ENCODE results near the gene SYNE2.
A peak's percentile ranks its signal among the peaks of the same experiment; 100 is the strongest.
"Not testable (repeated sequence)": the region's sequence is repeated elsewhere in the genome, so short reads cannot be mapped to it uniquely, and the experiment has no call there.

The SYNE2 gene

DNA sequence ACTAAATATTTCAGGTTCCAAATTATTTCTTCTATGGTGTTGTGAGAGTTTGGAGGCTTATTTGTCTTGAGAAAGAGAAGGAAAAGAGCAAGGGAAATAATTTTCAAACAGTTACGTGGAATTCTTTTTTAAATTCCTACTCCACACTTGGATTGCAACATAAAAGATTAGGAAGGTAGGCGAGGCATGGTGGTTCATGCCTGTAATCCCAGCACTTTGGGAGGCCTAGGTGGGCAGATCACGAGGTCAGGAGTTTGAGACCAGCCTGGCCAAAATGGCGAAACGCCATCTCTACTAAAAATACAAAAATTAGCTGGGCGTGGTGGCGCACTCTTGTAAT lies 265.6 kb downstream of the SYNE2 start:
- not testable (repeated sequence) for DNase-seq (ENCODE audit: low read depth, low spot score)

DNA sequence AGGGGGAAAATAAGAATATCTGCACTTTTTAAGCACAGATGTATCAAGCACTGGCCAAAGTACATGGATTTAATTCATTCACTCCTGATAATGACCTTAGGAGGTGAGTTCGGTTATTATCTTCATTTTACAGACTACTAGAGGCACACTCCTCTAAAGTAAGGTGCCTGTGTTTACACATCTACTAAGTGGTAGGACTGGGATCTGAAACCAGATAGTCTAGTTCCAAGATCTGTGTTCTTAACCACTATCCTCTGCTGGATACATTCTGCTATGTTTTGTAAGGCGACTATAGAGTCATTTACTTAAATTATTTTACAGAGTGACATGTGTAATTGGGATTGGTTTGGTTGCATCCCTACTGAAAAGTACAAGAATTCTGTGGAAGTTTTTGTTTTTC lies 266.1 kb downstream of the SYNE2 start:
- DNase-seq (ENCODE audit: low read depth, low spot score) = no peak

DNA sequence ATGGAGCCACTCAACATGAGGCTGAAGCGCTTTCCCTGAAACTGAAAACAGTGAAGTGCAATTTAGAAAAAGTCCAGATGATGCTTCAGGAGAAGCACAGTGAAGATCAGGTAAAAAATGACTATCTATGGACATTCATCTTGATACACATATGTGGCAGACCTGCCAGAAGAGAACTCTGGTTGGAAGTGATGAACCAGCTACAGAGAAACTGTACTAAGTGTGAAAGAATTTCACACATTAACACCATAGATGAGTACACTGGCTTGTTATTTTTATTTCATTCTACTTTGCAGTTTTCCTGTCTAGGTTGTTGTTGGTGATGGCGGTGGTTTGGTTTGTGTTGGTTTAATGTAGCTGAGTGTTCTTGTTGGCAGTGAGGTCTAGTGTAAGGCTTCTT lies 266.7 kb downstream of the SYNE2 start:
- DNase-seq (ENCODE audit: low read depth, low spot score) = peak; percentile 27

DNA sequence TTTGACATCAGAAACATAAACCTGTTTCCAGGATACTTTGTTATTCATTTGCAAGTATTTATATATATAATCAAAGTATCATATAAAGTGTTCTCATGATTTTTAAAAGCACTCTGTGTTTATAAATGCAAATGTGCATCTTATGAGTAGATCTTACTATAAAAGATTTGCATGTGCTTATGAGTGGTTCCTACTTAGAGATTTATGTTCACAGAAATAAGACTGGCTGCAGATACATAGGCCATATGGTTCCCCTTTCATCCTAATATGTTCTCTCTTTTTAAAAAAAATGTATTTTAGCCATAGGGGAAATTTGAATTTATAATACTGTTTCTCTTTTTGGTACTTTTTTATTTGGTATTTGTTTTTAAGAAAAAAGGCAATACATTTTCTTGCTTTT lies 267.2 kb downstream of the SYNE2 start:
- DNase-seq (ENCODE audit: low read depth, low spot score) = no peak

DNA sequence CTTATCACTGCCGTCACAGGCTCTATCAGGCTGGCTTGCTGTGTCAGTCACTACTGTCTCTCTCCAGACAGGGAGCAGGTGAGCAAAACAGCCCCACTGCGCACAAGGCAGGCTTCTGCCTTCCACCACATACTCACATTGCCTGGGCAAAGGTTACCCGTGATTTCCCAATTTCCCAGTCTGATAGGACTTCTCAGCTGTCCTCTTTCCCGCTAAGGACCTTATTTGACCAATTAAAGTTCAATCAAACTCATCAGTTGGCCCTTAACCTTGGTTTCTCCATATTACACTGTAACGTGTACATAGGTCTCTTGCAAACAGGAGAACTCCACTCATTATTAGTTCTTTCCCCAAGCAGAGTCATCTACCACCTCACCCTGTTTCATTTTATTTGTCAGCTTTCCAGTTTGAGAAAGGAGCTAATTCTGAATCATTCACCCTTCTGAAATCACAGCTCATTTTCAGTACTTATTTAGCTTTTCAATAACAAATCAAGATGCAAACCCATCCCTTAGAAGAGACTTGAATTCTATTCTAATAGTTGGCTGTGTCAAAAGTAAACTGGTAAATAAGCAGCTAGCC lies 270.5 kb downstream of the SYNE2 start:
- no peak for DNase-seq (ENCODE audit: low read depth, low spot score)

DNA sequence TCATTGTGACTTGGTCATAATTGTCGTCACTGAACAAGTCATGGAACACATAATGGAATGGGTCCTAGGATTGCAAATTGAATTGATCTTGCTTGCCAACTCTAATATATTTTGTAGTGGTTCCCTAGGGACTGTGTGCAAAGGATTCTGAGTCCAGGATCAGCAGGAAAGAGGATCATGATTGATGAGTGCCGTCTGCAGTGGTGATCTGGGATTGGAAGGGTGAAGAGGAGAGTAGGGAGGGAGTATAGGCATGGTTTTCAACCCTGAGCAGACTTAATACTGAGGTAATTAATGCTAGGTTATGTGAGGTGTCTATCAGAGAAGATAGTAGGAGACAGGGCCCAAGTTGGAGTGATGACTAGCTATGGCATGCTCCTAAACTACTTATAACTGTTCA lies 272.5 kb downstream of the SYNE2 start:
- no peak for DNase-seq (ENCODE audit: low read depth, low spot score)

DNA sequence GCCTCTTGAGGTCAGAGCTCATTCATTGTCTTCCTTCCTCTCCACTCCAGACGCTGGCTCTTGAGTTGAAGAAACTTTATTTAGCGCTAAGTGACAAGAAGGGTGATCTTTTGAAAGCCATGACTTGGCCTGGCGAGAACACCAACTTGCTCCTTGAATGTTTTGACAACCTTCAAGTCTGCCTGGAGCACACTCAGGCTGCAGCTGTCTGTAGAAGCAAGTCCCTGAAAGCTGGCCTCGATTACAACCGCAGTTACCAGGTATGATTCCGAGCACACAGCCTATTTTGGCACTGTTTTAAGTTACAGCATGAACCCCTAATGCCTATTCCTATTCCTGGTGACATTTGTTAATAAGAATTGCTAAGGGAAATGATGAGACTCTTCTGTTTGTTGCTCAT lies 273.7 kb downstream of the SYNE2 start:
- no peak for DNase-seq (ENCODE audit: low read depth, low spot score)

DNA sequence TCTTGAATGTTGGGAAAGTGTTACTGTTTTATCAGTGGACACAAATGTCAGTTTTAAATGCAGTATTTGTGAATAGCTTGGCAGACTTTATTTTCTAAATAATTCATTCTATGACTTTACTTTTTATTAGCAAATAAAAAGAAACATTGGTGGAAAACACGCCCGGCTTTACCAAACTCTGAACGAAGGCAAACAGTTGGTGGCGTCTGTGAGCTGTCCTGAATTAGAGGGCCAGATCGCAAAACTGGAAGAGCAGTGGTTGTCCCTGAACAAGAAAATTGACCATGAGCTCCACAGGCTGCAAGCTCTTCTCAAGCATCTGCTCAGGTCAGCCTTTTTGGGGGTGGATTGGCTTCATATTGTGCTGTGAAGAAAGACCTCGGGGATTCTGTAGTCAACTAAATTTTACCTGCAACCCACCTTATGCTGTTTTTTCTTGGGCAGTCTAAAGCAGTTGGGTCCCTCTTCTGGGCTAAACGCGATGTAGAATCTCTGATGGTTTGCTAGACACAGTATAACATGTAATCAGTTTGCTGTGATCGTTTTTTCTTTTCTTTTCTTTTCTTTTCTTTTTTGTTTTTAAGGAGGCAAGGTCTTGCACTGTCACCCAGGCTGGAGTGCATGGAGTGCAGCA lies 285.0 kb downstream of the SYNE2 start:
- DNase-seq (ENCODE audit: low read depth, low spot score) = no peak

DNA sequence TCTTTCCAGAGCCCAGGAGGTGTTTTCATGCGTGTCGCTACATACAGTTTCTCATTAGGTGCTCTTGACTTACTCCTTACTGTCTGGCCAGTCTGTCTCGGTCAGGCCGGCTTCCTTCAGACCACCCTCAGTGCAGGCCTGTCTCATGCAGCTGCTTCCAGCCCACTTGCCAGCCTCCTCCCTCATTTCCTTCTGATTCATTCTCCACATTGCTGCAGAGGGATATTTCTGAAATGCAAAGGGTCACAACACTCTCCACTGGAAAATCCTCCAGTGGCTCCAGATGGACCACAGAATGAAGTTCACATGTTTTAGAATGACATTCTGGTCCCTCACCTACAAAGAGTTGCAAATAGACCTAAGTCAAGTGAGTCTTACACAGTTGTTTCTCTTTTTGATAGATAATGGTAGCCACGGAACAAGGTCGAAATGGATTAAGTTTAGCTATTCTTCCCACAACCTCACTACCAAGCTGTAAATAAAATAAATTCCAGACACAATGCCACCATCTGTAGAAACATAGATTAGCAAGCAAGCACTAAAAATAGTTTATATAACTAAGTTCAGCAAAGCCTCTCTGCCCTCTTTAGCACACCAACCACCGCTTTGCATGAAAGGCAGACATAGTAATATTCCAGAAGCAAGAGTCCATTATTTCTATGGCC lies 294.5 kb downstream of the SYNE2 start:
- peak; percentile 31 for DNase-seq (ENCODE audit: low read depth, low spot score)

DNA sequence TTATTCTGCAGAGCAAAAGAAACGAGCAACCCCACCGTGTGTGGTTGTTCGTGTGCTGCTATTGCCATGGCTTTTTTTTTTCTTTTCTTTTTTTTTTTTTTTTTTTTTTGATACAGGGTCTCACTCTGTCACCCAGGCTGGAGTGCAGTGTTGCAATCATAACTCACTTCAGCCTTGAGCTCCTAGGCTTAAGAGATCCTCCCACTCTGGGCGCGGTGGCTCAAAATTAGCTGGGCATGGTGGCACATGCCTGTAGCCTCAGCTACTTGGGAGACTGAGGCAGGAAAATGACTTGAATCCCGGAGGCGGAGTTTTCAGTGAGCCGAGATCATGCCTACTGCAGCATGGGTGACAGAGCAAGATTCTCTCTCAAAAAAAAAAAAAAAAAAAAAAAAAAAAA lies 297.1 kb downstream of the SYNE2 start:
- no peak for DNase-seq (ENCODE audit: low read depth, low spot score)

DNA sequence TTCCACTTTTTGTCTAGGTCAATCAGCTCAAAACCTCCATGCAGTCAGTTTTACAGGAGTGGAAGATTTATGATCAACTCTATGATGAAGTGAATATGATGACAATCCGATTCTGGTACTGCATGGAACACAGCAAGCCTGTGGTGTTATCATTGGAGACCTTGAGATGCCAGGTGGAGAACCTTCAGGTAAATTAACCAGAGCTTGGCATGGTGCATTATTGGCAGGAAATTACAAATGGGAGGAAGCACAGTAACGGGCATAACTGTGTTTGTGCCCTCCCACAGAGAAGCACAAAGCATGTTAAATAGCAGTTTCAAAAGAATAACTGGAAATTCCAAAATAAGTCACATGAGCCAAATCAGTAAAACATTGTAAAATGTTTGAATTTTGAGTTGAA lies 305.8 kb downstream of the SYNE2 start:
- no peak for DNase-seq (ENCODE audit: low read depth, low spot score)

DNA sequence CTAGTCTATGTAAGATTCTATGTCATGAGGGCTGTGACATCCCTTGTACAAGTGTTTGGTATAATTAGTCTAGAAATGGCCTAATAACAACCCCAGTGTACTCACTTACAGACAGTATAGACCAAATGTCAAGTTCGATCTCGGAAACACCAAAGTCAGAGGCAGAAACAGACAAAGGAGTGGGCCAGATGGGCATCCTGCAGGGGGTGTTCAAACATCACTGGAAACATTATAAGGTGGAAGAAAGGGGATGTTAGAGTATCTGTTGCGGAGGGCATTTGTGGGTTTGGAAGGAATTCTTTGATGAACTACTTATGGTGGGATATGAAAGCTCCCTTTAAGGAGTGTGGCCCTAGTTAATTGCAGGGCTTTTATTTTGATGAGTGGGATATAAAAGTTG lies 306.8 kb downstream of the SYNE2 start:
- no peak for DNase-seq (ENCODE audit: low read depth, low spot score)

DNA sequence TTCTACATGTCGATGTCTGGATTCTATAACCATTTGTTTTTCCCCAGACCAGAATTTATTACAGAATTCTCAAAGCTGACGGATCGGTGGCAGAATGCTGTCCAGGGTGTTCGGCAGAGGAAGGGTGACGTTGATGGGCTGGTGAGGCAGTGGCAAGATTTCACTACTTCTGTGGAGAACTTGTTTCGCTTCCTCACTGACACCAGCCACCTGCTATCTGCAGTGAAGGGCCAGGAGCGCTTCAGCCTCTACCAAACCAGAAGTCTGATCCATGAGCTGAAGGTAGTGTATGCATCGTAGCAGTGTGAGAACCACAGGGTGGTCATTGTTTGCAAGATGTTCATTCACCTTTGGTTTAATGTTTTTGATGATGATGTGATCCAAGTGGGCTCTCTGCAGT lies 317.4 kb downstream of the SYNE2 start:
- DNase-seq (ENCODE audit: low read depth, low spot score) = no peak

DNA sequence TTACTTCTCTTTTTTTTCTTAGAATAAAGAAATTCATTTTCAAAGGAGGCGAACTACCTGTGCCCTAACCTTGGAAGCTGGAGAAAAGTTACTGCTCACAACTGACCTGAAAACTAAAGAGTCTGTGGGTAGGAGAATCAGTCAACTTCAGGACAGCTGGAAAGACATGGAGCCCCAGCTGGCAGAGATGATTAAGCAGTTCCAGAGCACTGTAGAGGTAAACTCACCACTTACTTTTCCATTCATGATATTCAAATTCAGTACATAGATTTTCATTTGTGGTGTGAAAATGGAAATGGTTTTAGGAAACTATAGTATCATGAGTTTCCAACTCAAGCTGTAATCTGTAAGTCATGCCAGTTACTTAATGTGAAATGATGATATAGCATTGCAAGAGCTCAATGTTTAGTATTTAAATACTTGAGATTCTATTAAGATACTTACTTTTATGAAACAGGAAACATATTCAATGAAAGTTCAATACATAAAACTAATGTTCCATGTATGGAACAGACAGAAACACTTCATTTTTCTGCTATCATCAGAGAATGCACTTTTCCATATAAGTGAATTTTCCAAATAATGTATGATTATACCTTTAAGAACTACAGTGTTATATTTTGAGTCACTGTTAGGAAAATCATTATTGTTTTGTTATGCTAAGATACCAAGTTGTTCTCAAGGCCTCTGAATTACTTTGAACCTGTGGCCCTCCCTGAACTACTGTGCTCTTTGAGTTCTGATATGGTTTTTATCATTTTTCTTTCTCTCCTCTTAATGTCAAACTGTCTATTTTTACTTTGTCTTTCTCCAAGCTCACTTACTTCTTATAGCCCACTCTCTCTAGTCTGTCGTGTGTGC lies 322.3 kb downstream of the SYNE2 start:
- no peak for DNase-seq (ENCODE audit: low read depth, low spot score)

DNA sequence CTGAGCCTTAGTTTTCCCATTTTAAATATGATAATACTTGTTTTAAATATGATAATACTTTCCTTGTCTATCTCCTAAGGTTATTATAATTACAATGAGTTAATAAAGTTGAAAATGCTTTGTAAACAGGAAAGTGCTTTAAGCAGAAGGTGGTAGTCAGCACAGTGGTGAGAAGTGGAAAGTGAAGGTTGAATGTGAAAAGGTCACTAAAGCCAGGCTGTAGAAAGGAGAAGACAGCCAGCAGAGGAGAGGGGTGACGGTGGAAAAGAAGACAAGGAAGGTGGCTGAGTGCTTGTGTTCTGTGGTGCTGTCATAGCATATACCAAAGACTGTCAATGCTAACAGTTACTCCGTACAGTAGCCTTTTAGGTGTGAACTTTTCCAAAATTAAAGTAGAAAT lies 323.5 kb downstream of the SYNE2 start:
- no peak for DNase-seq (ENCODE audit: low read depth, low spot score)

DNA sequence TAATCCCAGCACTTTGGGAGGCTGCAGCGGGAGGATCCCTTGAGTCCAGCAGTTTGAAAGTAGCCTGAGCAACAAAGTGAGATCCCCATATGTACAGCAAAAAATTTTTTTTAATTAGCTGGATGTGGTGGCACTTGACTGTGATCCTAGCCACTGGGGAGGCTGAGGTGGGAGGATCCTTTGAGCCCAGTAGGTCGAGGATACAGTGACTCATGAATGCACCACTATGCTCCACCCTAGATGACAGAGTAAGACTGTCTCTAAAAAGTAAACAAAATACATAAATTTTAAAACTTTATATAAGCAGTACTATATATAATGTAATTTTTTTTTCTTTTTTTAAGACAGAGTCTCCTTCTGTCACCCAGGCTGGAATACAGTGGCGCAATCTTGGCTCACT lies 326.0 kb downstream of the SYNE2 start:
- no peak for DNase-seq (ENCODE audit: low read depth, low spot score)

DNA sequence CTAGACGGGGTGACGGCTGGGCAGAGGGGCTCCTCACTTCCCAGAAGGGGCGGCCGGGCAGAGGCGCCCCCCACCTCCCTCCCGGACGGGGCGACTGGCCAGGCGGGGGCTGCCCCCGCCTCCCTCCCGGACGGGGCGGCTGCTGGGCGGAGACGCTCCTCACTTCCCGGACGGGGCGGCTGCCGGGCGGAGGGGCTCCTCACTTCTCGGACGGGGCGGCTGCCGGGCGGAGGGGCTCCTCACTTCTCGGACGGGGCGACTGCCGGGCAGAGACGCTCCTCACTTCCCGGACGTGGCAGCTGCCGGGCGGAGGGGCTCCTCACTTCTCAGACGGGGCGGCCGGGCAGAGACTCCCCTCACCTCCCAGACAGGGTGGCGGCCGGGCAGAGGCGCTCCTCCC lies 330.1 kb downstream of the SYNE2 start:
- DNase-seq (ENCODE audit: low read depth, low spot score) = not testable (repeated sequence)

DNA sequence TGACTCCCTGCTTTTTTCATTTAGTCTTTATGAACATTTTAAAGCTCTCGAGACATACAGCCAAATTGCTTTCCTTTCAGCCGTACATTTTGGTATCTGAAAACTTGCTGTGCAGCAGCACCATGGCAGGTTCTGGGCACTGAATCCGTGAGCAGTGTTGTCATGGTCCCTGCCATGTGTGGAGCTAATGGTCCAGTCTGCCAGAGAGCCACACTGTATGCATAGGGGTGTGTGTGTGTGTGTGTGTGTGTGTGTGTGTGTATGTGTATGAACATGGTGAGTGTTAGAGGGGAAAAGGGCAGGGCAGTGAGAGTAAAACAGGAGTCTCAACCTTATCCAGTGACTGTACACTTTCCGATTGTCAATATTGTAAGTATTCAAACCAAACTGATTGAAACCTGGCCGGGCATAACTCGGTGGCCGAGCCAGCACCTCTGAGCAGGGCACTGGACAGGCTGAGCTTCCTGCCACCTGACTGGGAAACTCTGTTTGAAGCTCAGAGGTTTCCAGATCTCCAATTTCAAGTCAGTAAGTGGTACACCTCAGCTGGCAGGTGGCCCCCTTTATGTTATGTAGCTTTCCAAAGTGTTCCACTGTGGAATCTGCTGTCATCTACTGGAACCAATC lies 331.4 kb downstream of the SYNE2 start:
- no peak for DNase-seq (ENCODE audit: low read depth, low spot score)

DNA sequence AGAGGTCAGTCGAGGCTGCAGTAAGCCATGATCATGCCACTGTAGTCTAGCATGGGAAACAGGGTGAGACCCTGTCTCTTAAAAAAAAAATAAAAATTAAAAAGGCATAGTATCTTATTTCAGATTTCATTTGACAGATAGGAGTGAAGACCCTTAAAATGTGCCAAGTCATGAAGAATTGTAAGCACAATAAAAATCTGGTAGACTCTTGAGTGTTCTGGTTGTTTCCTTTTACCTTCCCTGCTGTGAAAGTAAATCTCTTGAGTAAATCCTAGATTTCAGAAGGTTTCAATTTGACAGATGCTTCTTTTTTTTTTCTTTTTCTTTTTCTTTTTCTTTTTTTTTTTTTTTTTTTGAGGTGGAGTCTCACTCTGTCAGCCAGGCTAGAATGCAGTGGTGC lies 332.4 kb downstream of the SYNE2 start:
- no peak for DNase-seq (ENCODE audit: low read depth, low spot score)

DNA sequence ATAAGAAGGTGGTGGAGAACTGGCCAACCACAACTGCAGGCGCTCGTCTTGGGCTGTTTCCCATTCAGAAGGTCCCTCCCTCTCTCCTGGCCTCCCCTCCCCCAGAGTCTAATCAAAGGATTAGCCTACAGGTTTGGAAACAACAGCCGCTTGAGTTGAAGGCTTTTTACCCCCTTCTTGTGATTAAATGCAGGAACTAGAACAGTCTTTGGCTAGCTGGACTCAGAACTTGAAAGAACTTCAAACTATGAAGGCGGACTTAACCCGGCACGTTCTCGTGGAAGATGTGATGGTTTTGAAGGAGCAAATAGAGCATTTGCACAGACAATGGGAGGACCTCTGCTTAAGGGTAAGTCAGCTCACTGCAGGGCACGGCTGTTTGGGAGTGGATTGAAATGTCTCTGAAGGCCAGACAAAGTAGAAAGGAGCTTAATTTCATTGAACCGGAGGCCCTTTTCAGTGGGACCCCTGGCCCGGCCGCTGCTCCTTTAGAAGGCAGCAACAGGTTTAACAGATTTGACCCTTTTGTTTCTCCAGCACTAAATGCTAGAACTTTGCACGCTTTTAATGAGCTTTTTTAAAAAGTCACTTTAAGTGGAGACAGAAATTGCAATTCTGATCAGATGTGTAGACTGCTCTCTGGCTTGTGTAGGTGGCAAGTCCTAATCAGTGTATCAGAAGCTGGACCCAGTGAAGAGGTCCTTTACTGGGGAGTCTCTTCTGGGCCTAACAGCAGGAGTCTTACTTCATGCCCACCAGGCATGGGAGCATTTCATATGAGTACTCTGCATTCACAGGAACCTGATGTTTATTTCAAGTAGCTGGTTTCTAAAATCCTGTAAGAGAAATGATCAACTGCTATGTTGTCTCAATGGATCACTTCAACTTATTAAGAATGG lies 333.7 kb downstream of the SYNE2 start:
- peak; percentile 7 for DNase-seq (ENCODE audit: low read depth, low spot score)

DNA sequence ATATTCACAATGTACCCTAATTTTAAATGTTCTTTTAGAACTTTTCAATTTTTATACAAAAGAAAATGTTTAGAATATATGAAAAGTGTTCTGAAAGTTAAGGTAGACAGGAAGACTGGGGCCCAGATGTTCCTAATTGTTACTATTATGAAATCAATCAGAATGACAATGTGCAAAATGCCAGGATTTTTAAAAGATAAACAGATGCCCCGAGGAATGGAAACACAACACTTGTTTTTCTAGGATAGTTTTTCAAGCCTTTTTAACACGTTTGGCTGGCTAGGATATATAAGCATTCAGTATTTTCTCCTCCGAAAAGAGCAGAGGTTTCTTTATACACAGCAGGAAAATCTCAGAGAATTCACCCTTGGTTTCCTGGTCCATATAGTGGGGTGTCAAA lies 334.5 kb downstream of the SYNE2 start:
- no peak for DNase-seq (ENCODE audit: low read depth, low spot score)

Data from astrocyte of the hippocampus (primary cell).